Nephron (organoid): ENCODE data around the gene LRRC73.
A peak's percentile ranks its signal among the peaks of the same experiment; 100 is the strongest.
"Not testable (repeated sequence)": the region's sequence is repeated elsewhere in the genome, so short reads cannot be mapped to it uniquely, and the experiment has no call there.

ENCODE experiments used
- H3K27ac Mint-ChIP-seq, 3 experiments: 2 replicates each; pipeline ENCODE4 v1.8.0; 2020; ENCODE audit warnings: mixed read lengths in 3 of 3, mild to moderate bottlenecking in 2 of 3, moderate library complexity in 1 of 3
- H3K27me3 Mint-ChIP-seq: 2 replicates; pipeline ENCODE4 v1.8.0; 2021; ENCODE audit warnings: low read depth, mild to moderate bottlenecking, moderate library complexity, mixed read lengths
- H3K36me3 Mint-ChIP-seq: 2 replicates; pipeline ENCODE4 v1.8.0; 2020; ENCODE audit warnings: low read depth, mixed read lengths
- H3K4me1 Mint-ChIP-seq: 2 replicates; pipeline ENCODE4 v1.8.0; 2020; ENCODE audit warnings: mixed read lengths
- H3K4me3 Mint-ChIP-seq, 3 experiments: 2 replicates each; pipeline ENCODE4 v1.8.0; 2020; ENCODE audit warnings: mild to moderate bottlenecking in 3 of 3, mixed read lengths in 3 of 3, moderate library complexity in 2 of 3
- H3K9me3 Mint-ChIP-seq: 2 replicates; pipeline ENCODE4 v1.8.0; 2020; ENCODE audit warnings: mixed read lengths
- TF ChIP-seq, protein P1 (sequence below), 3 experiments: fragments of 200-600 bp; sonication (generic); IDR thresholded peaks; one replicate each; pipeline ENCODE4 v1.5.0; 2021; ENCODE audit warnings: antibody characterized with exemption in 3 of 3; ENCODE audit not compliant: unreplicated experiment in 3 of 3

LRRC73 gene

DNA sequence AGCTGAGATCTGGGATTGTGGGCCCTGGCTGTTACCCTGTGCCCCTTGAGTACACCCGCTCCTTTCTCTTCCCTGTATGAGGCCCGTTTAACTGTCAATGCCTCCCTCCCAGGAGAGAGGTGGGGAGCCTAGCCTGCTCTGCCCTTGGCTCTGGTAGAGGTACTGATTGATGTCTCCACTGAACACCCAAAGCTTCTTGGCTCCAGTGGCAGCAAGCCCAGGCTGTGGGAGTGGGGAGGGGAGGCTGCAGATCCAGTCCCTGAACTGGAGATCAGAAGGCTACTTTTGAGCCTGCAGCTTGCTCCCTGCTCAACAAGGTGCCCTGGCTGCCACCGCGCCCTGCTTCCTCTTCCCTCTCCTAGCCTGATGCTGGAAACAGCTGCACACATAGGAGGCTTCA lies 7.5 kb downstream of the LRRC73 start:
- Mint-ChIP-seq H3K27ac (no peak overlapping the region), H3K4me3 (no peak overlapping the region), H3K36me3 (peaks cover 53% of the 10 kb centered on the region), H3K9me3 (no peaks in the 10 kb centered on the region), H3K27me3 (peaks cover 3% of the 10 kb centered on the region), H3K4me1 (peaks cover 21% of the 10 kb centered on the region)
- TF ChIP-seq, protein P1, sequence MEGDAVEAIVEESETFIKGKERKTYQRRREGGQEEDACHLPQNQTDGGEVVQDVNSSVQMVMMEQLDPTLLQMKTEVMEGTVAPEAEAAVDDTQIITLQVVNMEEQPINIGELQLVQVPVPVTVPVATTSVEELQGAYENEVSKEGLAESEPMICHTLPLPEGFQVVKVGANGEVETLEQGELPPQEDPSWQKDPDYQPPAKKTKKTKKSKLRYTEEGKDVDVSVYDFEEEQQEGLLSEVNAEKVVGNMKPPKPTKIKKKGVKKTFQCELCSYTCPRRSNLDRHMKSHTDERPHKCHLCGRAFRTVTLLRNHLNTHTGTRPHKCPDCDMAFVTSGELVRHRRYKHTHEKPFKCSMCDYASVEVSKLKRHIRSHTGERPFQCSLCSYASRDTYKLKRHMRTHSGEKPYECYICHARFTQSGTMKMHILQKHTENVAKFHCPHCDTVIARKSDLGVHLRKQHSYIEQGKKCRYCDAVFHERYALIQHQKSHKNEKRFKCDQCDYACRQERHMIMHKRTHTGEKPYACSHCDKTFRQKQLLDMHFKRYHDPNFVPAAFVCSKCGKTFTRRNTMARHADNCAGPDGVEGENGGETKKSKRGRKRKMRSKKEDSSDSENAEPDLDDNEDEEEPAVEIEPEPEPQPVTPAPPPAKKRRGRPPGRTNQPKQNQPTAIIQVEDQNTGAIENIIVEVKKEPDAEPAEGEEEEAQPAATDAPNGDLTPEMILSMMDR (IDR thresholded peaks at IDR 0.05; ENCODE audit: unreplicated experiment in 3 of 3), result no peak

DNA sequence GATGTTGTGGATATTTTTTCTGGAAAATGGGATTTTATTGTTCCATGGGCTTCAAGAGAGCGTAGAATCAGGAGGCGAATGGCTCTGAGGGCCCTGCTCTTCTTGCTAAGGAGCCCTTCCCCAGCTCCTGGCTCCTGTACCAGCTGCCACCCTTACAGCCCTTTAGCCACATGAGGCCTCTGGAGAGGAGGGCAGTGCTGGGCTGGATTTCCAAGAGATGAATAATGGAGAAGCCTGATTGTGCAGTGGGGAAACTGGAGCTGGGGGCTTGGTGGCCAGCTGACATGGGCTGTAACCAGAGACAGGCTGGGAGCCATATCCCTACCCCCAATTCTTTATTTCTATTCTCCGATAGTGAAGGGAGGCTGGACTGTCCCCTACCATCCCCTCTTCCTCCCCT lies 9.2 kb downstream of the LRRC73 start:
- Mint-ChIP-seq H3K27me3 (no peaks in the 10 kb centered on the region), H3K36me3 (peaks cover 49% of the 10 kb centered on the region), H3K9me3 (no peaks in the 10 kb centered on the region), H3K4me3 (no peak overlapping the region), H3K4me1 (peaks cover 24% of the 10 kb centered on the region), H3K27ac (no peak overlapping the region)
- TF ChIP-seq, protein P1 (IDR thresholded peaks at IDR 0.05; ENCODE audit: unreplicated experiment in 3 of 3), result no peak

DNA sequence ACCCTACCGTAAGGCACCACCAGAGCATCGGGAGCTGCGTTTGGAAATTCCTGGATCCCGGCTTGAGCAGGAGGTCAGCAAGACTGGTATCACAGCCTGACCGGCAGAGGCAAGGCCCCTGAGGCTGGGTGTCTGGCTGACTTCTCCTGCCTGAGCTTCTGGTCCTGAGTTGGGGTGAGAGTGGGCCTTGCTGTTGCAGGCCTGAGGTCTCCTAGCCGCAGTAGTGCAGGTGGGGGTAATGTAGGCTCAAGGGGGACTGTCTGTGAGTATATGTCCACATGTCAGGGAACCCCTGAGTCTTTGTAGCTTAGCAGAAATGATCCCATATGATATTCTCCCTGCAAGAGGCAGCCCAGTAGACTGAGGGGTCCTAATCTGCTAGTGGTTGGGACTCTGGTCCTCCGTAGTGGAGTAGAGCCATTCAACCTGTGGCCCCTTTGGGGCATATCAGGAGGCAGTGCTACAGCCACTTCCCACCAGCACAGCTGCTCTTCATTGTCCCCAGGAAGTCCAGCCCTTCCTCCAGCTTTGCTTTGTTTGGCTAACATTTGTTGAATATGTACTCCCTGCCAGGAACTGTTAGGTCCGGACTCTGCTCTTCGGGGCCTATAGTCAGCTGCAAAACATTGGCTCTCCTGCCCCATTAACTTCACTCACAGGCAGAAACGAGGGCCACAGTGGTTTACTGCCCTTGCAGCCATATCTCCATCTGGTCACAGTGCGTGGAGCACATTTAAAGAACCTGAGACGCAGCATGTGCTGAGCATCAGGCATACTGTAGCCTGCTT lies 10.9 kb downstream of the LRRC73 start:
- H3K4me3 Mint-ChIP-seq, result no peak overlapping the region
- H3K27ac Mint-ChIP-seq, result peak overlapping the region in 2 of 3 experiments; percentile 27 to 31
- H3K27me3 Mint-ChIP-seq, result no peaks in the 10 kb centered on the region
- peaks cover 23% of the 10 kb centered on the region for H3K4me1 Mint-ChIP-seq
- H3K9me3 Mint-ChIP-seq, result no peaks in the 10 kb centered on the region
- H3K36me3 Mint-ChIP-seq, result peaks cover 45% of the 10 kb centered on the region
- TF ChIP-seq, protein P1 (IDR thresholded peaks at IDR 0.05; ENCODE audit: unreplicated experiment in 3 of 3), result no peak

DNA sequence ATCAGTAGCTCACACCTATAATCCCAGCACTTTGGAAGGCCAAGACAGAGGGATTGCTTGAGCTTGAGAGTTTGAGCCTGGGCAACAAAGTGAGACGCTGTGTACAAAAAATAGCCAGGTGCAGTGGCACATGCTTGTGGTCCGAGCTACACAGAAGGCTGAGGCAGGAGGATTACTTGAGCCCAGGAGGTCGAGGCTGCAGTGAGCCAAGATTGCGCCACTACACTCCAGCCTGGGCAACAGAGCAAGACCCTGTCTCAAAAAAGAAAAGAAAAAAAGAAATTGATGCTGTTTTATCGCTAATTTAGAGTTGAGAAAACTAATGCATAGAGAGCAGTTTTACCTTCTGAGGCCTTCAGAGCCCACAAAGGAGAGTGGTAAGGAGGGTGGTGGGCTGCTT lies 11.9 kb downstream of the LRRC73 start:
- not testable (repeated sequence) for H3K27ac Mint-ChIP-seq, H3K27me3 Mint-ChIP-seq
- H3K4me1 Mint-ChIP-seq, result peaks cover 30% of the 10 kb centered on the region

DNA sequence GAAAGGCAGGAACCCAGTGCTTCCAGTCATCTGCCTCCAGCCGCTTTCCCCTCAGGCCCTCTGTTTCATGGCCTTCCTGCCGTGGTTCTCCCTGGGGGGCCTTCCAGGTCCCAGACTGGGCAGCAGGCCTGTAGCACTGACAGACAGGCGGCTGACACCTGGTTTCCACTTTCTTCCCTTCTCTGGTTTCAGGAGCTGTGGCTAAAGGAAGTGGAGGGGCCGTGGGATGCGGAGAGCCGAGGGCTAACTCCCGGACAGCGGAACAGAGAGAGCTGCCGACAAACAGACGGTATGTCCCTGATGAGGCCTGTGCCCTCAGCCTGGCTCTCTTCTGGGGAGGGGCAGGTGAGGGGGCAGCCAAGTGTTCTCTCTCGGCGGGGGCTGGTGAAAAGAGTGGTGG lies 12.5 kb downstream of the LRRC73 start:
- H3K4me1 Mint-ChIP-seq, result peaks cover 36% of the 10 kb centered on the region
- H3K36me3 Mint-ChIP-seq, result peaks cover 35% of the 10 kb centered on the region
- TF ChIP-seq, protein P1 (IDR thresholded peaks at IDR 0.05; ENCODE audit: unreplicated experiment in 3 of 3), result no peak
- no peak overlapping the region for H3K4me3 Mint-ChIP-seq
- H3K9me3 Mint-ChIP-seq, result no peaks in the 10 kb centered on the region
- H3K27me3 Mint-ChIP-seq, result no peaks in the 10 kb centered on the region
- peak overlapping the region in 1 of 3 experiments; percentile 40 for H3K27ac Mint-ChIP-seq

More for the DNA sequence above, 11.9 kb downstream of the LRRC73 start:
- not testable (repeated sequence) for H3K9me3 Mint-ChIP-seq, H3K4me3 Mint-ChIP-seq
- peaks cover 39% of the 10 kb centered on the region for H3K36me3 Mint-ChIP-seq

DNA sequence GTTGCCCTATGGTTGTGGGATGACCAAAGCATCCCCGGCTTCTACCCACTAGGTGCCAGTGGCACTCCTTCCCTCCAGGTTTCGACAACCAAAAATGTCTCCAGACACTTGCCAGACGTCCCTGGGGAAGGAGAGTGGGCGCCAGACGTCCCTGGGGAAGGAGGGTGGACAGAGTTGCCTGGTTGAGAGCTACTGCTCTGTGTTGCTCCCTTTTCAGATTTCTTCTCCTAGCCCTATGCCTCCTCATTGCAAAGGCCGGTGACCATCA lies 13.1 kb downstream of the LRRC73 start:
- no peaks in the 10 kb centered on the region for H3K9me3 Mint-ChIP-seq
- H3K4me3 Mint-ChIP-seq, result no peak overlapping the region
- H3K36me3 Mint-ChIP-seq, result peaks cover 28% of the 10 kb centered on the region
- H3K27me3 Mint-ChIP-seq, result no peaks in the 10 kb centered on the region
- peaks cover 42% of the 10 kb centered on the region for H3K4me1 Mint-ChIP-seq
- TF ChIP-seq, protein P1 (IDR thresholded peaks at IDR 0.05; ENCODE audit: unreplicated experiment in 3 of 3), result no peak
- no peak overlapping the region for H3K27ac Mint-ChIP-seq
